ENCODE measurements around the gene PTPN3. TPM values are rescaled to one million over a fixed set of nuclear protein-coding genes. Genes with fewer than 3 reads are reported as not detected.

The PTPN3 gene
- total and polyA plus RNA-seq, 9 of the 15 experiments (the other 6 are each of a cell fraction or from before 2014, with no cell fraction given): 0.02 TPM; not detected in 8

DNA sequence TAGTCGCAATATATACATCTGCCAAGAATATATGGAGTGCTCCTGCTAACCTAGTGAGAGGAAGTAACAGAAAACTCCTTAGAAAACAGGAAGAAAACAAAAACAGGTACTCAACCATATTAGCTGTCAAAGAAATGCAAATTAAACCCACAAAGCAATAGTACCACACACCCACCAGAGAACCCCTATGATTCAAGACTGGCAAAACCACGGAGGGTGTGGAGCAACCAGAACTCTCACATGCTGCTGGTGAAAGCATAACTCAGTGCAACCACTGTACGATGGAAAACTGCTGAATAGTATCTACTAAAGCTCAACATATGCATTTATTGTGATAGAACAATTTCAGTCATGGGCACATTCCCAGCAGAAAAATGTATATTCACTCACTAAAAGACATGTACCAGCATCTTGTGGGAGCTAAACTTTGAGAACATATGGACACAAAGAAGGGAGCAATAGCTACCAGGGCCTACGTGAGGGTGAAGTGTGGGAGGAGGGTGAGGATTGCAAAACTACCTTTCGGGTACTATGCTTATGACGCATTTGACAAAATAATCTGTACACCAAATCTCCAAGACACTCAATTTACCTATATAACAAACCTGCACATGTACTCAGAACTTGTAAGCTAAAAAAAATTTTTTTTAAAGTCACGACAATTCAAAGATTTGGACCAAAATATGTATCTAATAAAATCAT lies 34.0 kb downstream of the PTPN3 start (continued):
- TF ChIP-seq, protein P1, sequence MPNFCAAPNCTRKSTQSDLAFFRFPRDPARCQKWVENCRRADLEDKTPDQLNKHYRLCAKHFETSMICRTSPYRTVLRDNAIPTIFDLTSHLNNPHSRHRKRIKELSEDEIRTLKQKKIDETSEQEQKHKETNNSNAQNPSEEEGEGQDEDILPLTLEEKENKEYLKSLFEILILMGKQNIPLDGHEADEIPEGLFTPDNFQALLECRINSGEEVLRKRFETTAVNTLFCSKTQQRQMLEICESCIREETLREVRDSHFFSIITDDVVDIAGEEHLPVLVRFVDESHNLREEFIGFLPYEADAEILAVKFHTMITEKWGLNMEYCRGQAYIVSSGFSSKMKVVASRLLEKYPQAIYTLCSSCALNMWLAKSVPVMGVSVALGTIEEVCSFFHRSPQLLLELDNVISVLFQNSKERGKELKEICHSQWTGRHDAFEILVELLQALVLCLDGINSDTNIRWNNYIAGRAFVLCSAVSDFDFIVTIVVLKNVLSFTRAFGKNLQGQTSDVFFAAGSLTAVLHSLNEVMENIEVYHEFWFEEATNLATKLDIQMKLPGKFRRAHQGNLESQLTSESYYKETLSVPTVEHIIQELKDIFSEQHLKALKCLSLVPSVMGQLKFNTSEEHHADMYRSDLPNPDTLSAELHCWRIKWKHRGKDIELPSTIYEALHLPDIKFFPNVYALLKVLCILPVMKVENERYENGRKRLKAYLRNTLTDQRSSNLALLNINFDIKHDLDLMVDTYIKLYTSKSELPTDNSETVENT (CRISPR knock-in tag; IDR thresholded peaks at IDR 0.05): no peak
- no peak for TF ChIP-seq CCNT2 (IDR thresholded peaks at IDR 0.05; ENCODE audit: borderline replicate concordance, extremely low read depth, insufficient read length, low read depth, low read length)

DNA sequence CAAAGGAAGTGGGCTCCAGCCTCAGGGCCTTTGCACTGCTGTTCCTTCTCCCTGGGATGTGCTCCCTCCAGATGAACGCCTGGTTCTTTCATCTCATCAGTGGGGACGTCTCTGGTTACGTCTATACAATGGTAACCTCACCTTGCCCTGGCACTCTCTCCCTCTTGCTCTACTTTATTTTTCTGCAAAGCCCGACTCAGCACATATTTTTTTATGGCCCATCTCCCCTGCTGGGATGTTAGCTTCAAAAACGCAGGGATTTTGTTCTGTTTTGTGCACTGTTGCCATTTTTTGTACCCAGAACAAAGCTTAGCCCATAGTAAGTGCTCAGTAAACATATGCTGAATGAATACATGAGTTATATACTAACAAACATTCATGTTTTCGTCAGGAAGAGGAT lies 37.5 kb downstream of the PTPN3 start:
- Histone ChIP-seq H3K4me3 (no peak overlapping the region), H3K27ac (ENCODE audit: extremely low read depth, low read depth, low read length) (no peak overlapping the region), H3K9ac (ENCODE audit: insufficient read depth in 1 of 2, low read depth in 2 of 2, low read length in 2 of 2) (no peak overlapping the region), H3K36me3 (ENCODE audit: control insufficient read depth, insufficient read depth, low read length) (no peaks in the 10 kb centered on the region), H2AFZ (ENCODE audit: low read depth, low read length) (no peak overlapping the region), H3K4me1 (replicated peaks in 1 of 2; ENCODE audit: control insufficient read depth in 2 of 2, insufficient read depth in 2 of 2, low read length in 2 of 2) (no peaks in the 10 kb centered on the region), H3K9me1 (ENCODE audit: control insufficient read depth, insufficient read depth, low read length) (no peaks in the 10 kb centered on the region), H3K27me3 (ENCODE audit: control insufficient read depth in 2 of 2, insufficient read depth in 2 of 2, low read length in 2 of 2) (peaks cover 5 to 42% of the 10 kb centered on the region in 2 experiments; a peak in 4 of 5 replicates), H3K9me3 (replicated peaks; ENCODE audit: control insufficient read depth, insufficient read depth, low read depth, low read length) (no peaks in the 10 kb centered on the region), H3K79me2 (ENCODE audit: control insufficient read depth, insufficient read depth, low read length) (no peaks in the 10 kb centered on the region), H4K20me1 (replicated peaks; ENCODE audit: control insufficient read depth, insufficient read depth, low read length) (no peaks in the 10 kb centered on the region), H3K4me2 (ENCODE audit: insufficient read depth, low read length) (no peak overlapping the region)
- no peak for ATAC-seq
- BruUV-seq (replicated peaks): no TSS peak
- intact Hi-C loops (cut with micrococcal nuclease): no loop called here
- 0% methylated on average over 6 of the region's 6 CpGs for WGBS (ENCODE audit: insufficient coverage, low coverage, missing lambda C conversion rate)
- POLR2A ChIA-PET: no interaction called here
- DNase-seq (ENCODE audit: extremely low read depth in 1 of 4, low spot score in 3 of 4): no peak
- no peak for FAIRE-seq
- in situ Hi-C loops (cut with MboI): no loop called here
- CTCF ChIA-PET (ENCODE audit: low intra/inter-chr PET ratio): interaction anchor here (0.7 kb wide), 1 partner anchor 1050 kb away, joined by 3 read pairs; no protein-coding TSS in a partner anchor
- TF ChIP-seq, protein P2, sequence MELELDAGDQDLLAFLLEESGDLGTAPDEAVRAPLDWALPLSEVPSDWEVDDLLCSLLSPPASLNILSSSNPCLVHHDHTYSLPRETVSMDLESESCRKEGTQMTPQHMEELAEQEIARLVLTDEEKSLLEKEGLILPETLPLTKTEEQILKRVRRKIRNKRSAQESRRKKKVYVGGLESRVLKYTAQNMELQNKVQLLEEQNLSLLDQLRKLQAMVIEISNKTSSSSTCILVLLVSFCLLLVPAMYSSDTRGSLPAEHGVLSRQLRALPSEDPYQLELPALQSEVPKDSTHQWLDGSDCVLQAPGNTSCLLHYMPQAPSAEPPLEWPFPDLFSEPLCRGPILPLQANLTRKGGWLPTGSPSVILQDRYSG (tag; conservative IDR thresholded peaks at IDR 0.05; ENCODE audit: low read depth): no peak
- no peak for TF ChIP-seq SAP30 (IDR thresholded peaks at IDR 0.05; ENCODE audit: borderline replicate concordance, insufficient read depth, low read depth, low read length, poor library complexity, severe bottlenecking)
- TF ChIP-seq, protein P3, sequence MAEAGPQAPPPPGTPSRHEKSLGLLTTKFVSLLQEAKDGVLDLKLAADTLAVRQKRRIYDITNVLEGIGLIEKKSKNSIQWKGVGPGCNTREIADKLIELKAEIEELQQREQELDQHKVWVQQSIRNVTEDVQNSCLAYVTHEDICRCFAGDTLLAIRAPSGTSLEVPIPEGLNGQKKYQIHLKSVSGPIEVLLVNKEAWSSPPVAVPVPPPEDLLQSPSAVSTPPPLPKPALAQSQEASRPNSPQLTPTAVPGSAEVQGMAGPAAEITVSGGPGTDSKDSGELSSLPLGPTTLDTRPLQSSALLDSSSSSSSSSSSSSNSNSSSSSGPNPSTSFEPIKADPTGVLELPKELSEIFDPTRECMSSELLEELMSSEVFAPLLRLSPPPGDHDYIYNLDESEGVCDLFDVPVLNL (CRISPR knock-in tag; IDR thresholded peaks at IDR 0.05; ENCODE audit: low read depth): no peak
- TF ChIP-seq, protein P4, sequence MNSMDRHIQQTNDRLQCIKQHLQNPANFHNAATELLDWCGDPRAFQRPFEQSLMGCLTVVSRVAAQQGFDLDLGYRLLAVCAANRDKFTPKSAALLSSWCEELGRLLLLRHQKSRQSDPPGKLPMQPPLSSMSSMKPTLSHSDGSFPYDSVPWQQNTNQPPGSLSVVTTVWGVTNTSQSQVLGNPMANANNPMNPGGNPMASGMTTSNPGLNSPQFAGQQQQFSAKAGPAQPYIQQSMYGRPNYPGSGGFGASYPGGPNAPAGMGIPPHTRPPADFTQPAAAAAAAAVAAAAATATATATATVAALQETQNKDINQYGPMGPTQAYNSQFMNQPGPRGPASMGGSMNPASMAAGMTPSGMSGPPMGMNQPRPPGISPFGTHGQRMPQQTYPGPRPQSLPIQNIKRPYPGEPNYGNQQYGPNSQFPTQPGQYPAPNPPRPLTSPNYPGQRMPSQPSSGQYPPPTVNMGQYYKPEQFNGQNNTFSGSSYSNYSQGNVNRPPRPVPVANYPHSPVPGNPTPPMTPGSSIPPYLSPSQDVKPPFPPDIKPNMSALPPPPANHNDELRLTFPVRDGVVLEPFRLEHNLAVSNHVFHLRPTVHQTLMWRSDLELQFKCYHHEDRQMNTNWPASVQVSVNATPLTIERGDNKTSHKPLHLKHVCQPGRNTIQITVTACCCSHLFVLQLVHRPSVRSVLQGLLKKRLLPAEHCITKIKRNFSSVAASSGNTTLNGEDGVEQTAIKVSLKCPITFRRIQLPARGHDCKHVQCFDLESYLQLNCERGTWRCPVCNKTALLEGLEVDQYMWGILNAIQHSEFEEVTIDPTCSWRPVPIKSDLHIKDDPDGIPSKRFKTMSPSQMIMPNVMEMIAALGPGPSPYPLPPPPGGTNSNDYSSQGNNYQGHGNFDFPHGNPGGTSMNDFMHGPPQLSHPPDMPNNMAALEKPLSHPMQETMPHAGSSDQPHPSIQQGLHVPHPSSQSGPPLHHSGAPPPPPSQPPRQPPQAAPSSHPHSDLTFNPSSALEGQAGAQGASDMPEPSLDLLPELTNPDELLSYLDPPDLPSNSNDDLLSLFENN (IDR thresholded peaks at IDR 0.05; ENCODE audit: low read depth in 2 of 2, low read length in 2 of 2): no peak
- TF ChIP-seq FOXK2 (conservative IDR thresholded peaks at IDR 0.05 in 1 of 2, IDR thresholded peaks at IDR 0.05 in 1 of 2; ENCODE audit: low read depth in 2 of 2): no peak
- TF ChIP-seq, protein P5, sequence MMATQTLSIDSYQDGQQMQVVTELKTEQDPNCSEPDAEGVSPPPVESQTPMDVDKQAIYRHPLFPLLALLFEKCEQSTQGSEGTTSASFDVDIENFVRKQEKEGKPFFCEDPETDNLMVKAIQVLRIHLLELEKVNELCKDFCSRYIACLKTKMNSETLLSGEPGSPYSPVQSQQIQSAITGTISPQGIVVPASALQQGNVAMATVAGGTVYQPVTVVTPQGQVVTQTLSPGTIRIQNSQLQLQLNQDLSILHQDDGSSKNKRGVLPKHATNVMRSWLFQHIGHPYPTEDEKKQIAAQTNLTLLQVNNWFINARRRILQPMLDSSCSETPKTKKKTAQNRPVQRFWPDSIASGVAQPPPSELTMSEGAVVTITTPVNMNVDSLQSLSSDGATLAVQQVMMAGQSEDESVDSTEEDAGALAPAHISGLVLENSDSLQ (IDR thresholded peaks at IDR 0.05): no peak
